WTC11 (cell line): ENCODE results near the gene SSTR5.
"Not testable (repeated sequence)": the region's sequence is repeated elsewhere in the genome, so short reads cannot be mapped to it uniquely, and the experiment has no call there.

Source experiments
- ESRRA ChIP-seq: sonication (generic); formaldehyde crosslinking; IDR thresholded peaks from 2 replicates; pipeline ENCODE4 v1.8.1; 2022; ENCODE audit warnings: mild to moderate bottlenecking, missing genetic modification reagents, borderline replicate concordance
- IRF2 ChIP-seq: sonication (generic); formaldehyde crosslinking; IDR thresholded peaks from 2 replicates; pipeline ENCODE4 v1.8.0; 2022; ENCODE audit warnings: low read depth, missing genetic modification reagents, borderline replicate concordance
- KAT7 ChIP-seq: sonication (generic); formaldehyde crosslinking; IDR thresholded peaks from 2 replicates; pipeline ENCODE4 v1.8.1; 2023; ENCODE audit warnings: missing genetic modification reagents, mild to moderate bottlenecking, borderline replicate concordance
- NR1H2 ChIP-seq: sonication (generic); formaldehyde crosslinking; IDR thresholded peaks from 2 replicates; pipeline ENCODE4 v1.9.0; 2021; ENCODE audit warnings: mild to moderate bottlenecking, moderate library complexity, missing genetic modification reagents
- NR2C2 ChIP-seq: sonication (generic); formaldehyde crosslinking; IDR thresholded peaks from 2 replicates; pipeline ENCODE4 v1.8.0; 2022; ENCODE audit warnings: mild to moderate bottlenecking, missing genetic modification reagents
- RELA ChIP-seq: sonication (generic); formaldehyde crosslinking; IDR thresholded peaks from 2 replicates; pipeline ENCODE4 v1.8.1; 2022; ENCODE audit warnings: missing genetic modification reagents, mild to moderate bottlenecking, borderline replicate concordance
- RORB ChIP-seq: fragments of 250-450 bp; sonication (Bioruptor Pico); IDR thresholded peaks from 2 replicates; pipeline ENCODE4 v1.9.0; 2021; ENCODE audit warnings: mild to moderate bottlenecking
- TF ChIP-seq, protein P1 (sequence below): fragments of 200-600 bp; IDR thresholded peaks from 2 replicates; pipeline ENCODE4 v1.8.0; 2022; ENCODE audit warnings: antibody characterized with exemption
- TF ChIP-seq, protein P2 (sequence below): sonication (generic); formaldehyde crosslinking; IDR thresholded peaks from 2 replicates; pipeline ENCODE4 v1.8.1; 2023; ENCODE audit warnings: mild to moderate bottlenecking, missing genetic modification reagents, moderate library complexity
- TF ChIP-seq, protein P3 (sequence below): sonication (generic); formaldehyde crosslinking; IDR thresholded peaks from 2 replicates; pipeline ENCODE4 v1.8.0; 2023; ENCODE audit warnings: missing genetic modification reagents, mild to moderate bottlenecking, borderline replicate concordance
- TF ChIP-seq, protein P4 (sequence below): sonication (generic); formaldehyde crosslinking; IDR thresholded peaks from 2 replicates; pipeline ENCODE4 v1.8.0; 2023; ENCODE audit warnings: missing genetic modification reagents

DNA sequence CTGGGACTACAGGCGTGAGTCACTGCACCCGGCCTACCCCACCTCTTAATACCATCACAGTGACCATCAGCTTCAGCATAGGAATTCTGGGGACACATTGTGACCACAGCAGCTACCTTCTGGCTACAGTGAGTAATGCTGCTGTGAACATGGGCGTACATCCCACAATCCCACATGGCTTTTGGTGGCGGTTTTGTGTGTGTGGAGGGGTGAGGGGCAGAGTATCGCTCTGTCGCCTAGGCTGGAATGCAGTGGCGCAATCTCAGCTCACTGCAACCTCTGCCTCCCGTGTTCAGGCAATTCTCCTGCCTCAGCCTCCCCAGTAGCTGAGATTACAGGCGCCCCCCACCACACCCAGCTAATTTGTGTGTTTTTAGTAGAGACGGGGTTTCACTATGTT is 13.9 kb downstream of the SSTR5 start:
- TF ChIP-seq, protein P1, sequence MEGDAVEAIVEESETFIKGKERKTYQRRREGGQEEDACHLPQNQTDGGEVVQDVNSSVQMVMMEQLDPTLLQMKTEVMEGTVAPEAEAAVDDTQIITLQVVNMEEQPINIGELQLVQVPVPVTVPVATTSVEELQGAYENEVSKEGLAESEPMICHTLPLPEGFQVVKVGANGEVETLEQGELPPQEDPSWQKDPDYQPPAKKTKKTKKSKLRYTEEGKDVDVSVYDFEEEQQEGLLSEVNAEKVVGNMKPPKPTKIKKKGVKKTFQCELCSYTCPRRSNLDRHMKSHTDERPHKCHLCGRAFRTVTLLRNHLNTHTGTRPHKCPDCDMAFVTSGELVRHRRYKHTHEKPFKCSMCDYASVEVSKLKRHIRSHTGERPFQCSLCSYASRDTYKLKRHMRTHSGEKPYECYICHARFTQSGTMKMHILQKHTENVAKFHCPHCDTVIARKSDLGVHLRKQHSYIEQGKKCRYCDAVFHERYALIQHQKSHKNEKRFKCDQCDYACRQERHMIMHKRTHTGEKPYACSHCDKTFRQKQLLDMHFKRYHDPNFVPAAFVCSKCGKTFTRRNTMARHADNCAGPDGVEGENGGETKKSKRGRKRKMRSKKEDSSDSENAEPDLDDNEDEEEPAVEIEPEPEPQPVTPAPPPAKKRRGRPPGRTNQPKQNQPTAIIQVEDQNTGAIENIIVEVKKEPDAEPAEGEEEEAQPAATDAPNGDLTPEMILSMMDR, result not testable (repeated sequence)
- TF ChIP-seq KAT7, NR2C2, RELA, RORB, NR1H2, IRF2, ESRRA (CRISPR knock-in tag): not testable (repeated sequence)
- TF ChIP-seq, protein P2, sequence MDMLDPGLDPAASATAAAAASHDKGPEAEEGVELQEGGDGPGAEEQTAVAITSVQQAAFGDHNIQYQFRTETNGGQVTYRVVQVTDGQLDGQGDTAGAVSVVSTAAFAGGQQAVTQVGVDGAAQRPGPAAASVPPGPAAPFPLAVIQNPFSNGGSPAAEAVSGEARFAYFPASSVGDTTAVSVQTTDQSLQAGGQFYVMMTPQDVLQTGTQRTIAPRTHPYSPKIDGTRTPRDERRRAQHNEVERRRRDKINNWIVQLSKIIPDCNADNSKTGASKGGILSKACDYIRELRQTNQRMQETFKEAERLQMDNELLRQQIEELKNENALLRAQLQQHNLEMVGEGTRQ (CRISPR knock-in tag), result not testable (repeated sequence)
- TF ChIP-seq, protein P3, sequence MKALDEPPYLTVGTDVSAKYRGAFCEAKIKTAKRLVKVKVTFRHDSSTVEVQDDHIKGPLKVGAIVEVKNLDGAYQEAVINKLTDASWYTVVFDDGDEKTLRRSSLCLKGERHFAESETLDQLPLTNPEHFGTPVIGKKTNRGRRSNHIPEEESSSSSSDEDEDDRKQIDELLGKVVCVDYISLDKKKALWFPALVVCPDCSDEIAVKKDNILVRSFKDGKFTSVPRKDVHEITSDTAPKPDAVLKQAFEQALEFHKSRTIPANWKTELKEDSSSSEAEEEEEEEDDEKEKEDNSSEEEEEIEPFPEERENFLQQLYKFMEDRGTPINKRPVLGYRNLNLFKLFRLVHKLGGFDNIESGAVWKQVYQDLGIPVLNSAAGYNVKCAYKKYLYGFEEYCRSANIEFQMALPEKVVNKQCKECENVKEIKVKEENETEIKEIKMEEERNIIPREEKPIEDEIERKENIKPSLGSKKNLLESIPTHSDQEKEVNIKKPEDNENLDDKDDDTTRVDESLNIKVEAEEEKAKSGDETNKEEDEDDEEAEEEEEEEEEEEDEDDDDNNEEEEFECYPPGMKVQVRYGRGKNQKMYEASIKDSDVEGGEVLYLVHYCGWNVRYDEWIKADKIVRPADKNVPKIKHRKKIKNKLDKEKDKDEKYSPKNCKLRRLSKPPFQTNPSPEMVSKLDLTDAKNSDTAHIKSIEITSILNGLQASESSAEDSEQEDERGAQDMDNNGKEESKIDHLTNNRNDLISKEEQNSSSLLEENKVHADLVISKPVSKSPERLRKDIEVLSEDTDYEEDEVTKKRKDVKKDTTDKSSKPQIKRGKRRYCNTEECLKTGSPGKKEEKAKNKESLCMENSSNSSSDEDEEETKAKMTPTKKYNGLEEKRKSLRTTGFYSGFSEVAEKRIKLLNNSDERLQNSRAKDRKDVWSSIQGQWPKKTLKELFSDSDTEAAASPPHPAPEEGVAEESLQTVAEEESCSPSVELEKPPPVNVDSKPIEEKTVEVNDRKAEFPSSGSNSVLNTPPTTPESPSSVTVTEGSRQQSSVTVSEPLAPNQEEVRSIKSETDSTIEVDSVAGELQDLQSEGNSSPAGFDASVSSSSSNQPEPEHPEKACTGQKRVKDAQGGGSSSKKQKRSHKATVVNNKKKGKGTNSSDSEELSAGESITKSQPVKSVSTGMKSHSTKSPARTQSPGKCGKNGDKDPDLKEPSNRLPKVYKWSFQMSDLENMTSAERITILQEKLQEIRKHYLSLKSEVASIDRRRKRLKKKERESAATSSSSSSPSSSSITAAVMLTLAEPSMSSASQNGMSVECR (CRISPR knock-in tag), result not testable (repeated sequence)
- TF ChIP-seq, protein P4, sequence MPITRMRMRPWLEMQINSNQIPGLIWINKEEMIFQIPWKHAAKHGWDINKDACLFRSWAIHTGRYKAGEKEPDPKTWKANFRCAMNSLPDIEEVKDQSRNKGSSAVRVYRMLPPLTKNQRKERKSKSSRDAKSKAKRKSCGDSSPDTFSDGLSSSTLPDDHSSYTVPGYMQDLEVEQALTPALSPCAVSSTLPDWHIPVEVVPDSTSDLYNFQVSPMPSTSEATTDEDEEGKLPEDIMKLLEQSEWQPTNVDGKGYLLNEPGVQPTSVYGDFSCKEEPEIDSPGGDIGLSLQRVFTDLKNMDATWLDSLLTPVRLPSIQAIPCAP, result not testable (repeated sequence)
